Bronchial epithelial cell (primary cell): ENCODE measurements around the gene LDB2. TPM values are rescaled to one million over a fixed set of nuclear protein-coding genes. Genes with fewer than 3 reads are reported as not detected.

Experiments
- DNase-seq: peaks from one replicate; pipeline ENCODE4 v3.0.0-alpha.2; 2010; ENCODE audit warnings: low read depth
- FAIRE-seq: peaks from 2 replicates; lab custom pipeline; 2011; peaks lifted over from hg19 to GRCh38; lab: Jason Lieb, UNC
- H3K27me3 ChIP-seq: 2 replicates; pipeline ENCODE4 v1.5.1; 2011; ENCODE audit warnings: low read length; ENCODE audit not compliant: control insufficient read depth, insufficient read depth
- H3K36me3 ChIP-seq: 2 replicates; pipeline ENCODE4 v1.5.1; 2011; ENCODE audit warnings: low read length; ENCODE audit not compliant: control insufficient read depth, insufficient read depth
- H3K4me3 ChIP-seq: 2 replicates; pipeline ENCODE4 v1.5.1; 2011; ENCODE audit warnings: mild to moderate bottlenecking, low read depth, low read length, control low read depth
- CTCF ChIP-seq: IDR thresholded peaks from 2 replicates; pipeline ENCODE4 v1.5.1; 2011; ENCODE audit warnings: mild to moderate bottlenecking, moderate library complexity, low read length, control low read depth, inconsistent platforms; ENCODE audit not compliant: insufficient read depth, severe bottlenecking
- total RNA-seq: library from RNA; depleted of rRNA; stranded (reverse); fragments of >200 nt; gene quantifications from 2 replicates; pipeline ENCODE4 v1.2.1, GENCODE V29; 2014

LDB2 gene
- total RNA-seq, 1 donor from 2014 or later: not detected

- DNase-seq: no peak
- no peaks in the 10 kb centered on the region for H3K36me3 ChIP-seq
- H3K27me3 ChIP-seq: no peaks in the 10 kb centered on the region
- no peak for TF ChIP-seq CTCF
- no peak for FAIRE-seq
- no peak overlapping the region for H3K4me3 ChIP-seq
Observed at GRCh38 chr4:16665942-16666551, 232.4 kb downstream of the LDB2 start.

- H3K27me3 ChIP-seq: no peaks in the 10 kb centered on the region
- H3K36me3 ChIP-seq: no peaks in the 10 kb centered on the region
- no peak for TF ChIP-seq CTCF
- DNase-seq (no peak), FAIRE-seq (no peak)
- no peak overlapping the region for H3K4me3 ChIP-seq
Observed at GRCh38 chr4:16663732-16664131, 234.7 kb downstream of the LDB2 start.

GRCh38 chr4:16663307-16663706, 235.1 kb downstream of the LDB2 start:
- Histone ChIP-seq H3K27me3 (no peaks in the 10 kb centered on the region), H3K36me3 (no peaks in the 10 kb centered on the region), H3K4me3 (no peak overlapping the region)
- FAIRE-seq: no peak
- no peak for TF ChIP-seq CTCF
- DNase-seq: no peak

- Histone ChIP-seq H3K4me3 (no peak overlapping the region), H3K36me3 (no peaks in the 10 kb centered on the region), H3K27me3 (no peaks in the 10 kb centered on the region)
- TF ChIP-seq CTCF: no peak
- no peak for FAIRE-seq
- DNase-seq: no peak
Observed at GRCh38 chr4:16661813-16662212, 236.6 kb downstream of the LDB2 start.

GRCh38 chr4:16660656-16661055, 237.8 kb downstream of the LDB2 start:
- no peak for DNase-seq
- no peaks in the 10 kb centered on the region for H3K36me3 ChIP-seq
- no peak overlapping the region for H3K4me3 ChIP-seq
- no peak for TF ChIP-seq CTCF
- no peaks in the 10 kb centered on the region for H3K27me3 ChIP-seq
- no peak for FAIRE-seq

- H3K27me3 ChIP-seq: no peaks in the 10 kb centered on the region
- no peak for FAIRE-seq
- H3K36me3 ChIP-seq: no peaks in the 10 kb centered on the region
- DNase-seq: no peak
- no peak overlapping the region for H3K4me3 ChIP-seq
- no peak for TF ChIP-seq CTCF
Observed at GRCh38 chr4:16659694-16660093, 238.8 kb downstream of the LDB2 start.
